Osteoblast (primary cell): ENCODE results near the gene LRRC18. TPM values are rescaled to one million over a fixed set of nuclear protein-coding genes. Genes with fewer than 3 reads are reported as not detected.

Experiments
- DNase-seq: peaks from one replicate; pipeline ENCODE4 v3.0.0; 2011; ENCODE audit warnings: low spot score, mixed read lengths; ENCODE audit not compliant: insufficient read length; ENCODE audit errors: missing footprints
- H2AFZ ChIP-seq: 2 replicates; pipeline ENCODE4 v1.6.0; 2011; ENCODE audit warnings: mild to moderate bottlenecking, low read length
- H3K27ac ChIP-seq: 2 replicates; pipeline ENCODE4 v1.5.1; 2011; ENCODE audit warnings: mild to moderate bottlenecking, low read depth, low read length, moderate library complexity
- H3K27me3 ChIP-seq: 2 replicates; pipeline ENCODE4 v1.6.0; 2012; ENCODE audit warnings: mild to moderate bottlenecking, control low read depth, inconsistent platforms, low read length, moderate library complexity; ENCODE audit not compliant: insufficient read depth
- H3K36me3 ChIP-seq: 2 replicates; pipeline ENCODE4 v1.5.1; 2011; ENCODE audit warnings: mild to moderate bottlenecking, low read length, control low read depth, moderate library complexity; ENCODE audit not compliant: insufficient read depth
- H3K4me1 ChIP-seq: 2 replicates; pipeline ENCODE4 v1.5.1; 2011; ENCODE audit warnings: mild to moderate bottlenecking, low read length, control low read depth, moderate library complexity; ENCODE audit not compliant: insufficient read depth
- H3K4me2 ChIP-seq: 2 replicates; pipeline ENCODE4 v1.6.0; 2011; ENCODE audit warnings: mild to moderate bottlenecking, low read length; ENCODE audit not compliant: insufficient read depth
- H3K4me3 ChIP-seq: fragments of 200-600 bp; sonication (generic); 3 replicates; pipeline ENCODE4 v1.5.1; 2012; ENCODE audit warnings: mild to moderate bottlenecking, low read length, inconsistent platforms; ENCODE audit not compliant: insufficient read depth
- H3K79me2 ChIP-seq: 2 replicates; pipeline ENCODE4 v1.6.0; 2012; ENCODE audit warnings: mild to moderate bottlenecking, low read length, control low read depth, inconsistent platforms; ENCODE audit not compliant: insufficient read depth
- H3K9me3 ChIP-seq: 2 replicates; pipeline ENCODE4 v1.5.1; 2011; ENCODE audit warnings: low read depth, low read length, control low read depth
- H4K20me1 ChIP-seq: 2 replicates; pipeline ENCODE4 v1.6.0; 2012; ENCODE audit warnings: mild to moderate bottlenecking, low read length, control low read depth; ENCODE audit not compliant: insufficient read depth
- CTCF ChIP-seq: IDR thresholded peaks from 2 replicates; pipeline ENCODE4 v1.5.1; 2011; ENCODE audit warnings: mild to moderate bottlenecking, low read depth, low read length, moderate library complexity; ENCODE audit errors: extremely low read depth
- total RNA-seq: library from RNA; depleted of rRNA; stranded (reverse); fragments of >200 nt; gene quantifications from 2 replicates; pipeline ENCODE4 v1.2.3, GENCODE V29; 2012

Gene LRRC18
- total RNA-seq, 1 donor = not detected

GRCh38 chr10:48973065-48973464, 33.4 kb upstream of the LRRC18 start:
- no peaks in the 10 kb centered on the region for H3K9me3 ChIP-seq
- no peaks in the 10 kb centered on the region for H3K79me2 ChIP-seq
- no peaks in the 10 kb centered on the region for H3K36me3 ChIP-seq
- no peak overlapping the region for H3K27ac ChIP-seq
- H3K4me3 ChIP-seq = no peak overlapping the region
- H4K20me1 ChIP-seq = no peaks in the 10 kb centered on the region
- DNase-seq = peak; percentile 87
- H3K27me3 ChIP-seq = peaks cover 3% of the 10 kb centered on the region
- no peaks in the 10 kb centered on the region for H3K4me1 ChIP-seq
- no peak for TF ChIP-seq CTCF
- H2AFZ ChIP-seq = no peak overlapping the region
- H3K4me2 ChIP-seq = no peak overlapping the region

GRCh38 chr10:48970654-48971053, 31.0 kb upstream of the LRRC18 start:
- H3K36me3 ChIP-seq = no peaks in the 10 kb centered on the region
- H4K20me1 ChIP-seq = no peaks in the 10 kb centered on the region
- peak; percentile 14 for DNase-seq
- H3K27ac ChIP-seq = no peak overlapping the region
- no peak overlapping the region for H2AFZ ChIP-seq
- H3K27me3 ChIP-seq = peaks cover 11% of the 10 kb centered on the region
- H3K4me3 ChIP-seq = no peak overlapping the region
- no peaks in the 10 kb centered on the region for H3K4me1 ChIP-seq
- H3K4me2 ChIP-seq = no peak overlapping the region
- H3K79me2 ChIP-seq = no peaks in the 10 kb centered on the region
- TF ChIP-seq CTCF = no peak
- H3K9me3 ChIP-seq = no peaks in the 10 kb centered on the region

- H3K4me1 ChIP-seq = no peaks in the 10 kb centered on the region
- H4K20me1 ChIP-seq = no peaks in the 10 kb centered on the region
- no peak overlapping the region for H3K27ac ChIP-seq
- H3K9me3 ChIP-seq = no peaks in the 10 kb centered on the region
- H3K4me3 ChIP-seq = no peak overlapping the region
- H3K36me3 ChIP-seq = no peaks in the 10 kb centered on the region
- H3K79me2 ChIP-seq = no peaks in the 10 kb centered on the region
- DNase-seq = no peak
- H3K27me3 ChIP-seq = peaks cover 11% of the 10 kb centered on the region
- no peak for TF ChIP-seq CTCF
- no peak overlapping the region for H3K4me2 ChIP-seq
- H2AFZ ChIP-seq = no peak overlapping the region
Observed at GRCh38 chr10:48970046-48970445, 30.4 kb upstream of the LRRC18 start.

- H2AFZ ChIP-seq = no peak overlapping the region
- no peak for DNase-seq
- no peaks in the 10 kb centered on the region for H3K79me2 ChIP-seq
- H3K4me3 ChIP-seq = no peak overlapping the region
- H3K9me3 ChIP-seq = no peaks in the 10 kb centered on the region
- no peaks in the 10 kb centered on the region for H3K36me3 ChIP-seq
- H4K20me1 ChIP-seq = no peaks in the 10 kb centered on the region
- H3K27me3 ChIP-seq = peaks cover 11% of the 10 kb centered on the region
- no peaks in the 10 kb centered on the region for H3K4me1 ChIP-seq
- no peak overlapping the region for H3K4me2 ChIP-seq
- no peak overlapping the region for H3K27ac ChIP-seq
- TF ChIP-seq CTCF = no peak
Observed at GRCh38 chr10:48968036-48968435, 28.4 kb upstream of the LRRC18 start.
